ENCODE data around the gene DAB2IP. TPM values are rescaled to one million over a fixed set of nuclear protein-coding genes. Genes with fewer than 3 reads are reported as not detected.

DAB2IP gene
- total RNA-seq, 1 experiment from 2014 or later, result 31.0 TPM

- H3K36me3 ChIP-seq (ENCODE audit: control insufficient read depth in 1 of 2, insufficient read depth in 2 of 2, low read length in 2 of 2), result no peaks in the 10 kb centered on the region
- CTCF ChIA-PET, result interaction anchor here (1.0 to 1.6 kb wide), 5 partner anchors 12 to 210 kb away, joined by 3 to 5 read pairs (median 4); no protein-coding TSS in a partner anchor
- H3K27ac ChIP-seq (ENCODE audit: low read depth, low read length), result peak overlapping the region; percentile 33; the same call in 1 of the 2 replicates
- DNase-seq (ENCODE audit: low read depth, low spot score) (no peak), ATAC-seq (no peak)
- H3K79me2 ChIP-seq (ENCODE audit: insufficient read depth, low read length), result peaks cover 14% of the 10 kb centered on the region; the same call in 1 of the 2 replicates
- H3K4me2 ChIP-seq (ENCODE audit: low read length), result peak overlapping the region; percentile 9; the same call in 1 of the 2 replicates
- no peaks in the 10 kb centered on the region for H3K27me3 ChIP-seq (ENCODE audit: insufficient read depth, low read length)
- H3K9me3 ChIP-seq (ENCODE audit: control insufficient read depth in 1 of 2, insufficient read depth in 1 of 2, low read depth in 1 of 2, low read length in 2 of 2), result no peaks in the 10 kb centered on the region
- no peak overlapping the region for H3K9ac ChIP-seq (ENCODE audit: low read length)
- RAD21 ChIA-PET (ENCODE audit: low non-redundant PET in 1 of 2, low total read pairs in 2 of 2, uncharacterized antibody in 2 of 2, unreplicated experiment in 2 of 2), result no interaction called here
- POLR2A ChIA-PET, result interaction anchor here (0.9 kb wide), 1 partner anchor 15 kb away, joined by 3 read pairs; no protein-coding TSS in a partner anchor
- H3K4me1 ChIP-seq (ENCODE audit: control insufficient read depth in 1 of 2, insufficient read depth in 2 of 2, low read length in 2 of 2), result peaks cover 19 to 26% of the 10 kb centered on the region in 2 experiments
- intact Hi-C loops (cut with micrococcal nuclease), result loop anchor here (1.0 kb wide), 1 partner anchor 272 kb away; no protein-coding TSS in a partner anchor
- no peak overlapping the region for H2AFZ ChIP-seq (ENCODE audit: low read depth, low read length, poor library complexity, severe bottlenecking)
- no peaks in the 10 kb centered on the region for H4K20me1 ChIP-seq (ENCODE audit: insufficient read depth)
- H3K9me2 ChIP-seq (ENCODE audit: insufficient read depth), result no peaks in the 10 kb centered on the region
- H3K4me3 ChIP-seq (replicated peaks in 1 of 2; ENCODE audit: low read depth in 1 of 2, low read length in 2 of 2), result no peak overlapping the region
- no TSS peak for BruUV-seq (replicated peaks)
- TF ChIP-seq SRF (IDR thresholded peaks at IDR 0.05; ENCODE audit: low read depth) (peak; percentile 68), POLR2AphosphoS5 (IDR thresholded peaks at IDR 0.05; ENCODE audit: low read depth, low read length) (no peak), CBX3 (IDR thresholded peaks at IDR 0.05; ENCODE audit: low read depth) (no peak), RAD21 (IDR thresholded peaks at IDR 0.05; ENCODE audit: low read depth) (peak; percentile 55; the same call in 1 of the 2 replicates), ZFX (IDR thresholded peaks at IDR 0.05) (no peak), SIN3A (IDR thresholded peaks at IDR 0.05; ENCODE audit: low read depth) (no peak), YY1 (IDR thresholded peaks at IDR 0.05; ENCODE audit: extremely low read depth, insufficient replicate concordance, low read depth, low read length) (no peak), TCF7L2 (IDR thresholded peaks at IDR 0.05; ENCODE audit: borderline replicate concordance, extremely low read depth, insufficient read depth, insufficient read length) (peak; percentile 65), ELF1 (IDR thresholded peaks at IDR 0.05; ENCODE audit: borderline replicate concordance, low read depth) (no peak), EZH2phosphoT487 (IDR thresholded peaks at IDR 0.05; ENCODE audit: borderline replicate concordance) (no peak), POLR2A (IDR thresholded peaks at IDR 0.05; ENCODE audit: borderline replicate concordance, extremely low read depth, insufficient read depth, insufficient read length) (no peak), ZNF274 (IDR thresholded peaks at IDR 0.05; ENCODE audit: low read depth, low read length) (no peak), CTCF (IDR thresholded peaks at IDR 0.05 in 2 of 3, conservative IDR thresholded peaks at IDR 0.05 in 1 of 3; ENCODE audit: borderline replicate concordance in 1 of 3, insufficient read depth in 1 of 3, low read depth in 2 of 3, low read length in 2 of 3) (0 out of 6 replicates have a peak, but pooled peaks of 1 of the 3 experiments have one; percentile 14), SP1 (IDR thresholded peaks at IDR 0.05; ENCODE audit: low read depth) (no peak), ZBTB33 (IDR thresholded peaks at IDR 0.05; ENCODE audit: extremely low read depth, insufficient replicate concordance, low read length) (no peak), EZH2 (IDR thresholded peaks at IDR 0.05) (no peak), ATF3 (IDR thresholded peaks at IDR 0.05) (no peak), MAX (IDR thresholded peaks at IDR 0.05) (no peak), EGR1 (IDR thresholded peaks at IDR 0.05; ENCODE audit: low read depth) (no peak), JUND (IDR thresholded peaks at IDR 0.05) (no peak)
Measured at GRCh38 chr9:121720311-121721057, 69.0 kb downstream of the DAB2IP start.

Measured in HCT116 (cell line).